Measurements from ENCODE around the gene MAD1L1.

The MAD1L1 gene

GRCh38 chr7:2104107-2104710 is 128.5 kb downstream of the MAD1L1 start:
- no peak for DNase-seq (ENCODE audit: low spot score)

- DNase-seq (ENCODE audit: low spot score), result no peak
Observed at GRCh38 chr7:2103071-2103898, 129.5 kb downstream of the MAD1L1 start.

- no peak for DNase-seq (ENCODE audit: low spot score)
Observed at GRCh38 chr7:2102375-2102723, 130.4 kb downstream of the MAD1L1 start.

GRCh38 chr7:2101630-2102374 is 130.9 kb downstream of the MAD1L1 start:
- DNase-seq (ENCODE audit: low spot score), result no peak

GRCh38 chr7:2100278-2101208 is 132.2 kb downstream of the MAD1L1 start:
- DNase-seq (ENCODE audit: low spot score), result no peak

- no peak for DNase-seq (ENCODE audit: low spot score)
Observed at GRCh38 chr7:2099048-2099957, 133.4 kb downstream of the MAD1L1 start.

GRCh38 chr7:2098496-2098895 is 134.2 kb downstream of the MAD1L1 start:
- DNase-seq (ENCODE audit: low spot score), result no peak

- DNase-seq (ENCODE audit: low spot score), result no peak
Observed at GRCh38 chr7:2098056-2098455, 134.7 kb downstream of the MAD1L1 start.

- DNase-seq (ENCODE audit: low spot score), result no peak
Observed at GRCh38 chr7:2097492-2097891, 135.3 kb downstream of the MAD1L1 start.

GRCh38 chr7:2096692-2097387 is 135.9 kb downstream of the MAD1L1 start:
- no peak for DNase-seq (ENCODE audit: low spot score)

GRCh38 chr7:2095436-2095835 is 137.3 kb downstream of the MAD1L1 start:
- DNase-seq (ENCODE audit: low spot score), result no peak

- DNase-seq (ENCODE audit: low spot score), result no peak
Observed at GRCh38 chr7:2094454-2095045, 138.2 kb downstream of the MAD1L1 start.

- DNase-seq (ENCODE audit: low spot score), result no peak
Observed at GRCh38 chr7:2093843-2094220, 138.9 kb downstream of the MAD1L1 start.

GRCh38 chr7:2093215-2093842 is 139.4 kb downstream of the MAD1L1 start:
- DNase-seq (ENCODE audit: low spot score), result no peak

GRCh38 chr7:2092279-2092678 is 140.5 kb downstream of the MAD1L1 start:
- no peak for DNase-seq (ENCODE audit: low spot score)

GRCh38 chr7:2090526-2091520 is 141.9 kb downstream of the MAD1L1 start:
- no peak for DNase-seq (ENCODE audit: low spot score)

- DNase-seq (ENCODE audit: low spot score), result no peak
Observed at GRCh38 chr7:2088801-2089200, 143.9 kb downstream of the MAD1L1 start.

GRCh38 chr7:2087744-2088143 is 145.0 kb downstream of the MAD1L1 start:
- DNase-seq (ENCODE audit: low spot score), result no peak
